RWPE1 (cell line): ENCODE data around the gene PCBP4.

Experiments used
- CTCF ChIA-PET: fragments of 350-600 bp; sonication (Branson Sonifier 250); formaldehyde crosslinking; extraction: SDS; loops from one replicate; lab custom pipeline; 2021; lab: Yijun Ruan, JAX
- POLR2A ChIA-PET: fragments of 400-600 bp; formaldehyde crosslinking; extraction: SDS; loops from one replicate; lab custom pipeline; 2020; ENCODE audit warnings: antibody characterized with exemption; ENCODE audit not compliant: low non-redundant PET; lab: Yijun Ruan, JAX
- DNase-seq: peaks from one replicate; pipeline ENCODE4 v3.0.0; 2012; ENCODE audit warnings: low spot score
- H3K27ac ChIP-seq: fragments of 450-650 bp; 2 replicates; pipeline ENCODE4 v1.5.1; 2017
- TF ChIP-seq, protein P1 (sequence below): fragments of 450-650 bp; conservative IDR thresholded peaks from 2 replicates; pipeline ENCODE4 v1.5.1; 2017; ENCODE audit warnings: low read depth, mild to moderate bottlenecking

PCBP4 gene

GRCh38 chr3:51968170-51968775 is 1.0 kb upstream of the PCBP4 start:
- ChIA-PET CTCF (interaction anchor here (1.0 kb wide), 1 partner anchor 26 kb away, joined by 3 read pairs; the partner anchor contains the start of genes PARP3 and RRP9), POLR2A (no interaction called here)
- DNase-seq = no peak
- peak overlapping the region; percentile 89 for H3K27ac ChIP-seq
- TF ChIP-seq, protein P1, sequence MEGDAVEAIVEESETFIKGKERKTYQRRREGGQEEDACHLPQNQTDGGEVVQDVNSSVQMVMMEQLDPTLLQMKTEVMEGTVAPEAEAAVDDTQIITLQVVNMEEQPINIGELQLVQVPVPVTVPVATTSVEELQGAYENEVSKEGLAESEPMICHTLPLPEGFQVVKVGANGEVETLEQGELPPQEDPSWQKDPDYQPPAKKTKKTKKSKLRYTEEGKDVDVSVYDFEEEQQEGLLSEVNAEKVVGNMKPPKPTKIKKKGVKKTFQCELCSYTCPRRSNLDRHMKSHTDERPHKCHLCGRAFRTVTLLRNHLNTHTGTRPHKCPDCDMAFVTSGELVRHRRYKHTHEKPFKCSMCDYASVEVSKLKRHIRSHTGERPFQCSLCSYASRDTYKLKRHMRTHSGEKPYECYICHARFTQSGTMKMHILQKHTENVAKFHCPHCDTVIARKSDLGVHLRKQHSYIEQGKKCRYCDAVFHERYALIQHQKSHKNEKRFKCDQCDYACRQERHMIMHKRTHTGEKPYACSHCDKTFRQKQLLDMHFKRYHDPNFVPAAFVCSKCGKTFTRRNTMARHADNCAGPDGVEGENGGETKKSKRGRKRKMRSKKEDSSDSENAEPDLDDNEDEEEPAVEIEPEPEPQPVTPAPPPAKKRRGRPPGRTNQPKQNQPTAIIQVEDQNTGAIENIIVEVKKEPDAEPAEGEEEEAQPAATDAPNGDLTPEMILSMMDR = no peak

DNA sequence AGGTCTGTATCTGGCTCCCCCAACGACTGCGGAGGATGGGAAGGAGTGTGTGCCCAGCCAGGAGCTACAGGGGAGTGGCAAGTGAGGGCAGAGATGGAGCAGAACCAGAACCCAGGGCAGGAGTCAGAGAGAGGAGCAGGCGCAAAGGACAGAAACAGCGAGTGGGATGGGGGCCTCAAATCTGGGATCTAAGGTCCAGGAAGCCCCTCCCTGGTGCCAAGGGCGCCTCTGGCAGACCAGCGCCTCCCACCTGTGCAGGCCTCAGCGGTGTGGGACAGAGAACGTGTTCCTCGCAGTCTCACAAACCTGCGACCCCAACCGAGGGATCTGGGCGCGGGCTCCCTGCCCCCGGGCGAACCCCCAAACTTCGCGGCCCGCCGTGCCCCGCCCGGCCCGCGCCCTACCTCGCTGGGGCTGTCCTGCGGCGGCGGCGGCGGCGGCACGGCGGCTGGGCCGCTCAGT is 301 bp downstream of the PCBP4 start:
- DNase-seq = no peak
- peak overlapping the region; percentile 89 for H3K27ac ChIP-seq
- ChIA-PET POLR2A (no interaction called here), CTCF (no interaction called here)
- TF ChIP-seq, protein P1 = no peak

DNA sequence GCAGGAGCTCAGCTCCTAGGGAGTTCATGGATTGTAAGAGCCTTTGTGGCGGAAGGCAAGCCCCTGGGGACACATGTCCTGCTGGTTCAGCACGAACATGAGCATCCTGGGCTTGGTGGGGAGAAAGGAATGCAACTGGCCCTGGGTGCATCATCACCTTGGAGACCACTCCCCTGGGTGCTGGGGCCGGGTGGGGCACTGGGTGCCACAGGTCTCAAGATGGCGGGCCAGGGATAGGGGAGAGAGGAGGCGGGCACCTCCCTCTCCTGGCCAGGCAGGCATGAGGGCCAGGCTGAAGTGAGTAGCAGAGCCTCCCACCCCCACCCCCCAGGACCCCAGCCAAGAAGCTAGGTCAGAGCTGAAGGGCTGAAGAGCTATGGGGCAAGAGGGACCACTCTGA is 768 bp downstream of the PCBP4 start:
- no peak for DNase-seq
- peak overlapping the region; percentile 89 for H3K27ac ChIP-seq
- CTCF ChIA-PET = no interaction called here

GRCh38 chr3:51966016-51966415 is 1.2 kb downstream of the PCBP4 start:
- DNase-seq = no peak
- POLR2A ChIA-PET = no interaction called here
- CTCF ChIA-PET = interaction anchor here (0.6 to 0.8 kb wide), 2 partner anchors 24 to 247 kb away, joined by 3 read pairs; no protein-coding TSS in a partner anchor
- H3K27ac ChIP-seq = peak overlapping the region; percentile 89
- TF ChIP-seq, protein P1 = no peak

More for the DNA sequence above, 768 bp downstream of the PCBP4 start:
- TF ChIP-seq, protein P1 = no peak
- POLR2A ChIA-PET = no interaction called here

DNA sequence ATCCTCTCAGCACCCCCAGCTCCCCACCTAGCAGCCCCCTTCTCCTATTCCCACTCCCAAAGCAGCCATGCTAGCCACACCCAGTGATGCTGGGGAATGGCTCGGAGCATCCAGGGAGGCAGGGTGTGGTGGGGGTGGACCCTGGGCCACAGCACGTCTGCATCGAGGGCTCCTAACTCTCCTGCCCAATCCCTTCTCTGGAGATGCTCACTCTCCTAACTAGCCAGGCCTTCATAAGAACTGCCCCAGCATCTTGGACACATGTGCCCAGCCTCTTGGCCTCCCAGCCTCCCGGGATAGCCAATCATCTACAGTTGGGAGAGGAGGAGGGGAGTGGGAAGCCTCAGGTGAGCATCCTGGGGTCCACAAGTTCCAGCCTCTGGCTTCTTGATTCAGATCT is 2.7 kb downstream of the PCBP4 start:
- H3K27ac ChIP-seq = no peak overlapping the region
- TF ChIP-seq, protein P1 = no peak
- no peak for DNase-seq
- ChIA-PET CTCF (interaction anchor here (1.0 kb wide), 1 partner anchor 12 kb away, joined by 4 read pairs; no protein-coding TSS in a partner anchor), POLR2A (interaction anchor here (1.2 kb wide), 1 partner anchor 10 kb away, joined by 3 read pairs; the partner anchor contains the start of gene ABHD14B)

DNA sequence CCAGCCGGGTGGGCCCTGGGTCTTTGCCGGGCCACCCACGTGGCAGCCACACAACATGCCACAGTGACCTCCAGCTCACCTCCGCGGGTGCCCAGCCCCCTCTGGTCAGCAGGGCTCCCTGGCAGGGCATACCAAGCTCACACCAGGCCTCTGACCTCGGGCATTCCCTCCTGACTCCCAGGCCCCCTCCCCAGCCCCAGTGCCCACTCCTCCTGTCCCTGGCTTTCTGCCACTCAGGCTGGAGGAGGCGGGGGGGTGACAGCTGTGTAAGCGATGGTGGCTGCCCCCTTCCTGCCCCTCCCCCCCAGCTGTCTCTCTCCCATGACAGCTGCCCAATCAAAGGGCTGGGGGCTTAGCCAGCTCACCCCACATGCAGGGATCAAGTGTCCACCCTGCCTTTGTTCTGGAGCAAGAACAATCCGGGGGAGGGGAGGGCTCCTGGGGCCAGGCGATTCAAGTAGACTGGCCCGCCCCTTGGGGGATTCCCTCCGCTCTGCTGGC is 3.3 kb downstream of the PCBP4 start:
- no peak overlapping the region for H3K27ac ChIP-seq
- DNase-seq = no peak
- CTCF ChIA-PET = no interaction called here

More for the DNA sequence above, 3.3 kb downstream of the PCBP4 start:
- POLR2A ChIA-PET = interaction anchor here (0.5 to 1.2 kb wide), 2 partner anchors 10 to 464 kb away, joined by 3 to 8 read pairs; partner anchors contain the start of gene ABHD14B
- TF ChIP-seq, protein P1 = no peak
